Gastrocnemius medialis (tissue), 4 donors: ENCODE measurements around the gene AAMDC. TPM values are rescaled to one million over a fixed set of nuclear protein-coding genes. Genes with fewer than 3 reads are reported as not detected.
"Not testable (repeated sequence)": the region's sequence is repeated elsewhere in the genome, so short reads cannot be mapped to it uniquely, and the experiment has no call there.

ENCODE experiments used
- ATAC-seq, 2 donors: fragments of 150-250 bp; one replicate each; pipeline ENCODE4 v1.9.1; 2016
- DNase-seq, 2 donors: peaks; one replicate each; pipeline ENCODE4 v3.0.0-alpha.2; 2019
- H3K27ac ChIP-seq, 4 donors: fragments of 200-600 bp; sonication (generic); 1 replicate in 1 of 4; 2 replicates in 3 of 4; pipeline ENCODE4 v1.5.1; 2016 to 2018; ENCODE audit warnings: mild to moderate bottlenecking in 2 of 4, moderate library complexity in 1 of 4
- H3K27me3 ChIP-seq, 3 donors: fragments of 200-600 bp; sonication (generic) in 2 of 3; 1 replicate in 1 of 3; 2 replicates in 2 of 3; pipeline versions ENCODE4 v1.5.1 to v1.6.0; 2016 to 2019; ENCODE audit warnings: mild to moderate bottlenecking in 1 of 3, moderate library complexity in 1 of 3
- H3K36me3 ChIP-seq, 2 donors: fragments of 200-600 bp; sonication (generic) in 1 of 2; one replicate each; pipeline ENCODE4 v1.5.1; 2017 to 2018
- H3K4me1 ChIP-seq, 2 donors: fragments of 200-600 bp; sonication (generic) in 1 of 2; one replicate each; pipeline ENCODE4 v1.5.1; 2016 to 2017; ENCODE audit warnings: mild to moderate bottlenecking in 2 of 2
- H3K4me3 ChIP-seq, 4 donors: fragments of 200-600 bp; sonication (generic) in 3 of 4; 1 replicate in 1 of 4; 2 replicates in 3 of 4; pipeline ENCODE4 v1.5.1; 2016 to 2019; ENCODE audit warnings: mild to moderate bottlenecking in 2 of 4
- H3K9me3 ChIP-seq, 3 donors: fragments of 200-600 bp; sonication (generic) in 2 of 3; 1 replicate in 1 of 3; 2 replicates in 2 of 3; pipeline ENCODE4 v1.5.1; 2016 to 2019
- CTCF ChIP-seq, 5 experiments: fragments of 450-650 bp in 3 of 5; fragments of 200-600 bp in 2 of 5; sonication (generic) in 2 of 5; IDR thresholded peaks in 4 of 5; conservative IDR thresholded peaks in 1 of 5; 1 replicate in 4 of 5; 2 replicates in 1 of 5; pipeline ENCODE4 v1.5.1; 2016 to 2019; ENCODE audit warnings: antibody characterized with exemption in 5 of 5, mild to moderate bottlenecking in 3 of 5, moderate library complexity in 3 of 5
- POLR2A ChIP-seq, 2 donors: fragments of 450-650 bp; IDR thresholded peaks; one replicate each; pipeline ENCODE4 v1.6.1; 2017; ENCODE audit warnings: antibody characterized with exemption in 2 of 2, mild to moderate bottlenecking in 2 of 2, moderate library complexity in 2 of 2
- in situ Hi-C, 4 donors: fragments of 200-750 bp; cut with MboI; loops; one replicate each; pipeline versions ENCODE4 v1.15.0 to v1.8.0; 2017; ENCODE audit warnings: low sequenced_read_pairs in 4 of 4
- intact Hi-C: fragments of 100-400 bp; cut with DNase I; formaldehyde crosslinking; loops from one replicate; pipeline ENCODE4 v1.15.1; 2023; ENCODE audit warnings: low total_unique reads
- total RNA-seq, 4 donors: library from RNA; depleted of rRNA; stranded (reverse); fragments of >200 nt; gene quantifications; one replicate each; pipeline versions ENCODE4 v1.1.0 to v1.2.3, GENCODE V29; 2016

AAMDC gene
- total RNA-seq, 4 donors from 2014 or later: 32.4 to 70.3 (median 48.3) TPM

- ATAC-seq (no peak), DNase-seq (no peak)
- no peak for TF ChIP-seq CTCF (IDR thresholded peaks at IDR 0.05 in 4 of 5, conservative IDR thresholded peaks at IDR 0.05 in 1 of 5)
- Histone ChIP-seq H3K27ac (no peak overlapping the region), H3K27me3 (no peaks in the 10 kb centered on the region), H3K9me3 (no peaks in the 10 kb centered on the region), H3K36me3 (peaks cover 0 to 34% of the 10 kb centered on the region in 2 donors), H3K4me1 (no peaks in the 10 kb centered on the region), H3K4me3 (no peak overlapping the region)
- in situ Hi-C loops: no loop called here
- intact Hi-C loops: no loop called here
These were observed 62.8 kb downstream of the AAMDC start for GRCh38 chr11:77883775-77884174.

DNA sequence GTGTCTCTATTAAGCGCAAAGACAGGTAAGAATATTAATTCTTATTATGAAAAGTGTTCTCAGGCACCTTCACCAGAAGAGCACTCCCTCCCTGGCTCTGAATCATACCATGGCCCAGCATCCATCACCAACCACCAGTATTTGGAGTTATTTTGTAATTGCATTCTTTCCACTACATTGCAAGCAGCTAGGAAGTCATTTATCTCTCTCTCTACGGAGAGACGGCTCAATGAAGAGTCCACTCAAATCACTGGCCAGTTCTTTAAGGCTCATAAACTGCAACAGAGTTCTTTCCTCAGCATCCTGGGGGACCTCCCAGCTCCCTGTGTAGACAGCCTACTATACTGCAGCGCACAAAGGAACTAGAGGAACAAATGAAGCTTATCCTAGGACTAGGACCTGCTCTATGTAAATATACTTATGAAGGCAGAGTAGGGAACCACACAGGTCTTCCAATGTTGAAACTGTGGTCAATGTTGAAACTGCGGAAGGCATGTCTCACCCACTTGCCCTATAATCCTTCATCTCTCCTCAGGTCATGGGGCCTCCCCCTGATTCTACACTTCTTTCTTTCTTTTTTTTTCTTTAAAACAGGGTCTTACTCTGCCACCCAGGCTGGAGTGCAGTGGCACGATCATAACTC is 63.4 kb downstream of the AAMDC start:
- Histone ChIP-seq H3K27me3 (no peaks in the 10 kb centered on the region), H3K27ac (no peak overlapping the region), H3K9me3 (no peaks in the 10 kb centered on the region), H3K4me3 (no peak overlapping the region), H3K4me1 (no peaks in the 10 kb centered on the region), H3K36me3 (peaks cover 0 to 34% of the 10 kb centered on the region in 2 donors)
- intact Hi-C loops (no loop called here), in situ Hi-C loops (no loop called here)
- no peak for DNase-seq
- TF ChIP-seq CTCF (IDR thresholded peaks at IDR 0.05 in 4 of 5, conservative IDR thresholded peaks at IDR 0.05 in 1 of 5) (no peak), POLR2A (IDR thresholded peaks at IDR 0.05) (no peak)
- ATAC-seq: no peak

- TF ChIP-seq POLR2A (IDR thresholded peaks at IDR 0.05) (no peak), CTCF (IDR thresholded peaks at IDR 0.05 in 4 of 5, conservative IDR thresholded peaks at IDR 0.05 in 1 of 5) (no peak)
- H3K4me3 ChIP-seq: no peak overlapping the region
- no peaks in the 10 kb centered on the region for H3K27me3 ChIP-seq
- peaks cover 0 to 38% of the 10 kb centered on the region in 2 donors for H3K36me3 ChIP-seq
- intact Hi-C loops (no loop called here), in situ Hi-C loops (no loop called here)
- no peak overlapping the region for H3K27ac ChIP-seq
- H3K9me3 ChIP-seq: no peaks in the 10 kb centered on the region
- H3K4me1 ChIP-seq: no peaks in the 10 kb centered on the region
- no peak for ATAC-seq
- no peak for DNase-seq
These were observed 63.9 kb downstream of the AAMDC start for GRCh38 chr11:77884829-77885190.

GRCh38 chr11:77886401-77886800 is 65.5 kb downstream of the AAMDC start:
- Histone ChIP-seq H3K9me3 (no peaks in the 10 kb centered on the region), H3K27me3 (no peaks in the 10 kb centered on the region), H3K27ac (no peak overlapping the region), H3K4me1 (no peaks in the 10 kb centered on the region), H3K4me3 (no peak overlapping the region), H3K36me3 (peaks cover 0 to 35% of the 10 kb centered on the region in 2 donors)
- no peak for TF ChIP-seq POLR2A (IDR thresholded peaks at IDR 0.05)
- no peak for TF ChIP-seq CTCF (IDR thresholded peaks at IDR 0.05 in 4 of 5, conservative IDR thresholded peaks at IDR 0.05 in 1 of 5)
- in situ Hi-C loops: no loop called here
- DNase-seq (no peak), ATAC-seq (no peak)
- intact Hi-C loops: no loop called here

- intact Hi-C loops, H3K4me1 ChIP-seq, H3K27ac ChIP-seq, H3K9me3 ChIP-seq, ATAC-seq, in situ Hi-C loops, H3K27me3 ChIP-seq, DNase-seq, H3K4me3 ChIP-seq: not testable (repeated sequence)
- H3K36me3 ChIP-seq: peaks cover 0 to 24% of the 10 kb centered on the region in 2 donors
These were observed 68.1 kb downstream of the AAMDC start for GRCh38 chr11:77889045-77889444.

GRCh38 chr11:77890100-77890614 is 69.2 kb downstream of the AAMDC start:
- intact Hi-C loops, H3K4me3 ChIP-seq, DNase-seq, ATAC-seq, H3K4me1 ChIP-seq, H3K27me3 ChIP-seq, H3K27ac ChIP-seq, H3K9me3 ChIP-seq, in situ Hi-C loops: not testable (repeated sequence)
- H3K36me3 ChIP-seq: peaks cover 0 to 13% of the 10 kb centered on the region in 2 donors

DNA sequence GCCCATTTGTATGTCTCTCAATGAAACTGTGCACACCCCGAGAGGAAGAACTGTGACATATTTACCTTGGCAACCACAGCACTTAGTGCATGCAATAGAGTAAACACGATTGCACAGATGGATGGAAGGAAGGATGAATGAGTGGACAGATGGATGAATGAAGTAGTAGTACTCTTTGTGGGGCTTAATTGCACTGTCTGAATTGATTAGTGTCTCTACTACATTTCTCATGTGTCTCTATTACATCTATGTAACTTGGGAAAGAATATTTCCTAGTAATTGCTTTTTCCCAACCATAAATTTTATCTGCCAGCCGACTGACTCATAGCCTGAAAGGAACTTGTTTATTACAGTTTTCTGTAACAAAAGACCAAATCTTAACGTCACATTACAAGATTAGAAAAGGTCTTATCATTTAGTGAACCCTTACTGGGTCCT is 69.7 kb downstream of the AAMDC start:
- intact Hi-C loops, H3K9me3 ChIP-seq, H3K4me1 ChIP-seq, DNase-seq, in situ Hi-C loops, H3K4me3 ChIP-seq, H3K27ac ChIP-seq, H3K27me3 ChIP-seq, ATAC-seq: not testable (repeated sequence)
- H3K36me3 ChIP-seq: peaks cover 0 to 11% of the 10 kb centered on the region in 2 donors

GRCh38 chr11:77891256-77891655 is 70.3 kb downstream of the AAMDC start:
- ATAC-seq, H3K27ac ChIP-seq, intact Hi-C loops, H3K9me3 ChIP-seq, H3K36me3 ChIP-seq, H3K4me1 ChIP-seq, in situ Hi-C loops, DNase-seq, H3K27me3 ChIP-seq, H3K4me3 ChIP-seq: not testable (repeated sequence)
